ENCODE results near the gene RSU1. TPM values are rescaled to one million over a fixed set of nuclear protein-coding genes. Genes with fewer than 3 reads are reported as not detected.
"Not testable (repeated sequence)": the region's sequence is repeated elsewhere in the genome, so short reads cannot be mapped to it uniquely, and the experiment has no call there.

RSU1 gene
- total and polyA plus RNA-seq, 4 donors = 46.6 to 84.1 (median 68.1) TPM

DNA sequence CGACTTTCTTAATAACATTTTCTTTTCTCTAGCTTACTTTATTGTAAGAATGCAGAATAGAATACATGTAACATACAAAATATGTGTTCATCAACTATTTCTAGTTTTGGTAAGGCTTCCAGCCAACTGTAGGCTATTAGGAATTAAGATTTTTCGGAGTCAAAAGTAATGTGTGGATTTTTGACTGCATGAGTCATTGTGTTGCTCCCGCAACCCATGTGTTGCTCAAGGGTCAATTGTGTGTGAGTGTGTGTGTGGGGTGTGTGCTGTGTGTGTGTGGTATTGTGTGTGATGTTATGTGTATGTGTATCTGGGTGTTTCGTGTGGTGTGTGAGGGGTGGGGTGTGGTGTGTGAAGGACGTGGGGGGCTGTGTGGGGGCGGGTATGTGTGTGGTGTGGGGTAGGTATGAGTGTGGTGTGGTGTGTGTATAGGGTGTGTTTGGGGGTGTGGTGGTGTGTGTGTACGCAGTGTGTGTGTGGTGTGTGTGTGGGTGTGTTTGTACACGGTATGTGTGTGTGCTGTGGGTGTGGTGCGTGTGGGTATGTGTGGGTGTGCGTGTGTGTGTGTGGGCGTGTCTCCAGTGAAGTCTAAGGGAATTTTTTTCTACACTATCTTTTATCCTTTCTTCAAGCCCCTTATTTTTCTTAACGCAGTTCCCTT lies 60.5 kb downstream of the RSU1 start:
- no peak overlapping the region for H3K27ac ChIP-seq (ENCODE audit: low read depth, low read length)
- no peaks in the 10 kb centered on the region for H3K4me1 ChIP-seq (ENCODE audit: control insufficient read depth, insufficient read depth, low read length)
- H3K4me3 ChIP-seq (ENCODE audit: low read depth, low read length) = no peak overlapping the region
- WGBS (ENCODE audit: insufficient coverage) = 97% methylated on average over 6 of the region's 12 CpGs
- no peak for DNase-seq (ENCODE audit: low read depth in 4 of 6, low spot score in 6 of 6)
- no peaks in the 10 kb centered on the region for H3K9me3 ChIP-seq (ENCODE audit: control insufficient read depth, insufficient read depth, low read length)
- no peaks in the 10 kb centered on the region for H3K36me3 ChIP-seq (ENCODE audit: control insufficient read depth, insufficient read depth, low read length)
- no peaks in the 10 kb centered on the region for H3K27me3 ChIP-seq (ENCODE audit: control insufficient read depth, insufficient read depth, low read length)

DNA sequence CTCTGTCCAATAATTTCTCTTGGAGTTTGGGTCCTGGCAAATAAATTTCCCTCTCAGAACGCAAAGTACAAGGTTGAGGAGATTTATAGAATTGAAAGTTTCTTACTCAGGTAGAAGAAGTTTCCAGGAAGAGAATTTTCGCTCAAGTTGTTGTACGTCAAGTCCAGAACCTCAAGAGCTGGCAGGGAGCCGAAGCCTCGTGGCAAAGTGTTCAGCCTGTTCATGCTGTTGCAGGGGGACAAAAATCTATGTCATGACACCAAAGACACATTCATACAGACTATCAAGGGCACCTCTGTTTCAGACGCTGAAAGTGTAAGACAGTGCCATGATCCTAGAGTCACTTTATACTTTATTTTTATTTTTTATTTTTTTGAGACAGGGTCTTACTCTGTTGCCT lies 62.5 kb downstream of the RSU1 start:
- Histone ChIP-seq H3K4me1 (ENCODE audit: control insufficient read depth, insufficient read depth, low read length) (no peaks in the 10 kb centered on the region), H3K9me3 (ENCODE audit: control insufficient read depth, insufficient read depth, low read length) (no peaks in the 10 kb centered on the region), H3K27me3 (ENCODE audit: control insufficient read depth, insufficient read depth, low read length) (no peaks in the 10 kb centered on the region), H3K27ac (ENCODE audit: low read depth, low read length) (no peak overlapping the region), H3K36me3 (ENCODE audit: control insufficient read depth, insufficient read depth, low read length) (peaks cover 4% of the 10 kb centered on the region), H3K4me3 (ENCODE audit: low read depth, low read length) (no peak overlapping the region)
- 81% methylated on average over 3 of the region's 6 CpGs for WGBS (ENCODE audit: insufficient coverage)
- DNase-seq (ENCODE audit: low read depth in 4 of 6, low spot score in 6 of 6) = no peak

DNA sequence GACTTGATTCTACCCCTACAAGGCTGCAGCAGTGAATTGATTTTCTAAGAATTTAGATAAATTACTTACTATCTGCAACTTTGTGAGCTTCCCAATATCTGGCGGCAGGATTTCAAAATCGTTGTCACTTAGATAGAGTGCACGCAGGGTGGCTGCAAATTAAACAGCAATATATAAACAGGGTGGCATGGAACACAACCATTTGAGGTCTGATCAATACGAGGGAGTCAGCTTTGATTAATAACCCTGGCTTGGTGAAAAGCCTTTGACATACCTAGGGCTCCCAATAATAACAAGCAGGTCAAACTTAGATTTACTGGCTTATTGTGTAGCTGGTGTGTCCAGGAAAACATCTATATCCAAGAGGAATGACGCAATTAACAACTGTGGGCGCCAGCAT lies 64.4 kb downstream of the RSU1 start:
- H3K4me3 ChIP-seq (ENCODE audit: low read depth, low read length); H3K27me3 ChIP-seq (ENCODE audit: control insufficient read depth, insufficient read depth, low read length); H3K36me3 ChIP-seq (ENCODE audit: control insufficient read depth, insufficient read depth, low read length); H3K27ac ChIP-seq (ENCODE audit: low read depth, low read length); H3K4me1 ChIP-seq (ENCODE audit: control insufficient read depth, insufficient read depth, low read length); DNase-seq (ENCODE audit: low read depth in 4 of 6, low spot score in 6 of 6); H3K9me3 ChIP-seq (ENCODE audit: control insufficient read depth, insufficient read depth, low read length): not testable (repeated sequence)
- WGBS (ENCODE audit: insufficient coverage) = 85% methylated on average over 5 of the region's 6 CpGs

GRCh38 chr10:16752099-16752498 lies 65.1 kb downstream of the RSU1 start:
- Histone ChIP-seq H3K9me3 (ENCODE audit: control insufficient read depth, insufficient read depth, low read length) (no peaks in the 10 kb centered on the region), H3K27me3 (ENCODE audit: control insufficient read depth, insufficient read depth, low read length) (no peaks in the 10 kb centered on the region), H3K4me3 (ENCODE audit: low read depth, low read length) (no peak overlapping the region), H3K27ac (ENCODE audit: low read depth, low read length) (no peak overlapping the region), H3K4me1 (ENCODE audit: control insufficient read depth, insufficient read depth, low read length) (no peaks in the 10 kb centered on the region), H3K36me3 (ENCODE audit: control insufficient read depth, insufficient read depth, low read length) (peaks cover 4% of the 10 kb centered on the region)
- no peak for DNase-seq (ENCODE audit: low read depth in 4 of 6, low spot score in 6 of 6)
- 82% methylated on average over 3 of the region's 4 CpGs for WGBS (ENCODE audit: insufficient coverage)

- Histone ChIP-seq H3K27me3 (ENCODE audit: control insufficient read depth, insufficient read depth, low read length) (no peaks in the 10 kb centered on the region), H3K36me3 (ENCODE audit: control insufficient read depth, insufficient read depth, low read length) (peaks cover 4% of the 10 kb centered on the region), H3K9me3 (ENCODE audit: control insufficient read depth, insufficient read depth, low read length) (no peaks in the 10 kb centered on the region), H3K4me3 (ENCODE audit: low read depth, low read length) (no peak overlapping the region), H3K4me1 (ENCODE audit: control insufficient read depth, insufficient read depth, low read length) (no peaks in the 10 kb centered on the region), H3K27ac (ENCODE audit: low read depth, low read length) (no peak overlapping the region)
- 98% methylated on average over 7 of the region's 8 CpGs for WGBS (ENCODE audit: insufficient coverage)
- no peak for DNase-seq (ENCODE audit: low read depth in 4 of 6, low spot score in 6 of 6)
Measured at GRCh38 chr10:16751244-16751643, 66.0 kb downstream of the RSU1 start.

DNA sequence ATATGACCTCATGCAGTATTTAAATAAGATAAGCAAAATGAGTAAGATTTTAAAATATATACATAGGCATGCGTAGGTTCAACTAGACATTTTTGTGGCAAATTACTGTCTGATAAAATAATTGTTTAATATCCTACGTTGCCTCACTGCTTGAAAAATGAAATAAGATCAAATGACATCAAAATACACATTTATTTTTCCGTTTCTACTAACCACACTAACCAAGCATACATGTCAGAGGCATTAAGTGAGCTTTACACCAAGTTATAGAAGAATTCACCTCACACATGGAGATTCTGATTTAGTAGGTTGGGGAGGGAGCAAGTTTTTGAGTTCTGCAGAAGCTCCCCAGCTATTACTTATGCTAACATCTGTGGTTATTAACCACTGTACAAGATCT lies 66.8 kb downstream of the RSU1 start:
- WGBS (ENCODE audit: insufficient coverage) = no CpG with 5 or more reads among the region's 3 CpGs
- H3K27me3 ChIP-seq (ENCODE audit: control insufficient read depth, insufficient read depth, low read length) = no peaks in the 10 kb centered on the region

GRCh38 chr10:16748749-16749148 lies 68.5 kb downstream of the RSU1 start:
- no peak for DNase-seq (ENCODE audit: low read depth in 4 of 6, low spot score in 6 of 6)
- no peaks in the 10 kb centered on the region for H3K4me1 ChIP-seq (ENCODE audit: control insufficient read depth, insufficient read depth, low read length)
- H3K27ac ChIP-seq (ENCODE audit: low read depth, low read length) = no peak overlapping the region
- no peaks in the 10 kb centered on the region for H3K9me3 ChIP-seq (ENCODE audit: control insufficient read depth, insufficient read depth, low read length)
- H3K27me3 ChIP-seq (ENCODE audit: control insufficient read depth, insufficient read depth, low read length) = no peaks in the 10 kb centered on the region
- peaks cover 4% of the 10 kb centered on the region for H3K36me3 ChIP-seq (ENCODE audit: control insufficient read depth, insufficient read depth, low read length)
- H3K4me3 ChIP-seq (ENCODE audit: low read depth, low read length) = no peak overlapping the region
- 87% methylated on average over 5 of the region's 7 CpGs for whole genome bisulfite sequencing (ENCODE audit: insufficient coverage)

More for the DNA sequence above, 66.8 kb downstream of the RSU1 start:
- H3K36me3 ChIP-seq (ENCODE audit: control insufficient read depth, insufficient read depth, low read length) = peaks cover 4% of the 10 kb centered on the region
- no peak overlapping the region for H3K27ac ChIP-seq (ENCODE audit: low read depth, low read length)
- H3K4me1 ChIP-seq (ENCODE audit: control insufficient read depth, insufficient read depth, low read length) = no peaks in the 10 kb centered on the region
- H3K4me3 ChIP-seq (ENCODE audit: low read depth, low read length) = no peak overlapping the region
- no peaks in the 10 kb centered on the region for H3K9me3 ChIP-seq (ENCODE audit: control insufficient read depth, insufficient read depth, low read length)
- DNase-seq (ENCODE audit: low read depth in 4 of 6, low spot score in 6 of 6) = no peak

- H3K4me3 ChIP-seq (ENCODE audit: low read depth, low read length) = no peak overlapping the region
- DNase-seq (ENCODE audit: low read depth in 4 of 6, low spot score in 6 of 6) = no peak
- H3K36me3 ChIP-seq (ENCODE audit: control insufficient read depth, insufficient read depth, low read length) = peaks cover 4% of the 10 kb centered on the region
- H3K27ac ChIP-seq (ENCODE audit: low read depth, low read length) = no peak overlapping the region
- no peaks in the 10 kb centered on the region for H3K4me1 ChIP-seq (ENCODE audit: control insufficient read depth, insufficient read depth, low read length)
- H3K9me3 ChIP-seq (ENCODE audit: control insufficient read depth, insufficient read depth, low read length) = no peaks in the 10 kb centered on the region
- no peaks in the 10 kb centered on the region for H3K27me3 ChIP-seq (ENCODE audit: control insufficient read depth, insufficient read depth, low read length)
- 92% methylated on average over 6 of the region's 6 CpGs for WGBS (ENCODE audit: insufficient coverage)
Measured at GRCh38 chr10:16746856-16747255, 70.4 kb downstream of the RSU1 start.

DNA sequence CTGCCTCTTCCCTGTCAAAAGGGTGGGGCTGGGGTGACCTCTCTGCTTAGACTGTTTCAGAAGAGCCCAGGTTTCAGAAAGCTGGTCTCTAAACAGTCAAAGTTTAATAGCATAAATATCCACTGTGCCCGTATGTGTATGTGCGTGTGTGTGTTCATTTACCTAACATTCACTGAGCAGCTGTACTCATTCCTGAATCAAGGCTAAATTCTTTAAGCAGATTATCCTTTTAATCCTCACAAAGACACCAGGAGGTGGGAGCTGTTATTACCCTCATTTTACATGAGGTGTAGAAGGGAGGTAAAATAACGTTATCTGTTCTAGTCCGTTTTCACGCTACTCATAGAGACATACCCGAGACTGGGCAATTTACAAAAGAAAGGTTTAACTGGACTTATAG lies 72.2 kb downstream of the RSU1 start:
- Histone ChIP-seq H3K4me1 (ENCODE audit: control insufficient read depth, insufficient read depth, low read length) (no peaks in the 10 kb centered on the region), H3K4me3 (ENCODE audit: low read depth, low read length) (no peak overlapping the region), H3K27me3 (ENCODE audit: control insufficient read depth, insufficient read depth, low read length) (no peaks in the 10 kb centered on the region), H3K9me3 (ENCODE audit: control insufficient read depth, insufficient read depth, low read length) (no peaks in the 10 kb centered on the region), H3K27ac (ENCODE audit: low read depth, low read length) (no peak overlapping the region), H3K36me3 (ENCODE audit: control insufficient read depth, insufficient read depth, low read length) (no peaks in the 10 kb centered on the region)
- WGBS (ENCODE audit: insufficient coverage) = no CpG with 5 or more reads among the region's 6 CpGs
- DNase-seq (ENCODE audit: low read depth in 4 of 6, low spot score in 6 of 6) = no peak

- H3K9me3 ChIP-seq (ENCODE audit: control insufficient read depth, insufficient read depth, low read length) = no peaks in the 10 kb centered on the region
- H3K27me3 ChIP-seq (ENCODE audit: control insufficient read depth, insufficient read depth, low read length) = no peaks in the 10 kb centered on the region
- H3K4me3 ChIP-seq (ENCODE audit: low read depth, low read length) = no peak overlapping the region
- no peaks in the 10 kb centered on the region for H3K36me3 ChIP-seq (ENCODE audit: control insufficient read depth, insufficient read depth, low read length)
- peak in 1 of 6 donors; percentile 67 for DNase-seq (ENCODE audit: low read depth in 4 of 6, low spot score in 6 of 6)
- H3K4me1 ChIP-seq (ENCODE audit: control insufficient read depth, insufficient read depth, low read length) = no peaks in the 10 kb centered on the region
- WGBS (ENCODE audit: insufficient coverage) = 70% methylated on average over 5 of the region's 8 CpGs
- no peak overlapping the region for H3K27ac ChIP-seq (ENCODE audit: low read depth, low read length)
Measured at GRCh38 chr10:16742165-16742960, 74.9 kb downstream of the RSU1 start.
